ENCODE results near the gene USP36.

Gene USP36

GRCh38 chr17:78808163-78808562, 32.5 kb downstream of the USP36 start:
- DNase-seq, result no peak

GRCh38 chr17:78806451-78806850, 34.2 kb downstream of the USP36 start:
- DNase-seq, result peak; percentile 21

- peak; percentile 91 for DNase-seq
Measured at GRCh38 chr17:78805301-78805700, 35.3 kb downstream of the USP36 start.

- DNase-seq, result peak; percentile 79
Measured at GRCh38 chr17:78804777-78805176, 35.8 kb downstream of the USP36 start.

GRCh38 chr17:78803186-78803845, 37.3 kb downstream of the USP36 start:
- no peak for DNase-seq

- no peak for DNase-seq
Measured at GRCh38 chr17:78802459-78802858, 38.2 kb downstream of the USP36 start.

- DNase-seq, result no peak
Measured at GRCh38 chr17:78802008-78802407, 38.6 kb downstream of the USP36 start.

- no peak for DNase-seq
Measured at GRCh38 chr17:78800132-78800931, 40.3 kb downstream of the USP36 start.

- peak; percentile 49 for DNase-seq
Measured at GRCh38 chr17:78798695-78799559, 41.7 kb downstream of the USP36 start.

- DNase-seq, result no peak
Measured at GRCh38 chr17:78797691-78798585, 42.7 kb downstream of the USP36 start.

GRCh38 chr17:78797213-78797612, 43.4 kb downstream of the USP36 start:
- DNase-seq, result no peak

- no peak for DNase-seq
Measured at GRCh38 chr17:78796517-78796900, 44.1 kb downstream of the USP36 start.

- no peak for DNase-seq
Measured at GRCh38 chr17:78795861-78796516, 44.6 kb downstream of the USP36 start.

GRCh38 chr17:78794864-78795640, 45.6 kb downstream of the USP36 start:
- no peak for DNase-seq

- DNase-seq, result no peak
Measured at GRCh38 chr17:78794399-78794798, 46.2 kb downstream of the USP36 start.

- DNase-seq, result no peak
Measured at GRCh38 chr17:78793968-78794367, 46.6 kb downstream of the USP36 start.

- DNase-seq, result no peak
Measured at GRCh38 chr17:78793415-78793814, 47.2 kb downstream of the USP36 start.

GRCh38 chr17:78791840-78792709, 48.5 kb downstream of the USP36 start:
- no peak for DNase-seq

- no peak for DNase-seq
Measured at GRCh38 chr17:78790552-78790951, 50.1 kb downstream of the USP36 start.

- DNase-seq, result no peak
Measured at GRCh38 chr17:78789663-78790181, 50.9 kb downstream of the USP36 start.
